ELF-1 (cell line): Measurements from ENCODE around the gene TAF4.

Experiments
- DNase-seq: peaks from one replicate; pipeline ENCODE4 v3.0.0-alpha.2; 2016; ENCODE audit warnings: low read depth, low spot score

Gene TAF4

DNA sequence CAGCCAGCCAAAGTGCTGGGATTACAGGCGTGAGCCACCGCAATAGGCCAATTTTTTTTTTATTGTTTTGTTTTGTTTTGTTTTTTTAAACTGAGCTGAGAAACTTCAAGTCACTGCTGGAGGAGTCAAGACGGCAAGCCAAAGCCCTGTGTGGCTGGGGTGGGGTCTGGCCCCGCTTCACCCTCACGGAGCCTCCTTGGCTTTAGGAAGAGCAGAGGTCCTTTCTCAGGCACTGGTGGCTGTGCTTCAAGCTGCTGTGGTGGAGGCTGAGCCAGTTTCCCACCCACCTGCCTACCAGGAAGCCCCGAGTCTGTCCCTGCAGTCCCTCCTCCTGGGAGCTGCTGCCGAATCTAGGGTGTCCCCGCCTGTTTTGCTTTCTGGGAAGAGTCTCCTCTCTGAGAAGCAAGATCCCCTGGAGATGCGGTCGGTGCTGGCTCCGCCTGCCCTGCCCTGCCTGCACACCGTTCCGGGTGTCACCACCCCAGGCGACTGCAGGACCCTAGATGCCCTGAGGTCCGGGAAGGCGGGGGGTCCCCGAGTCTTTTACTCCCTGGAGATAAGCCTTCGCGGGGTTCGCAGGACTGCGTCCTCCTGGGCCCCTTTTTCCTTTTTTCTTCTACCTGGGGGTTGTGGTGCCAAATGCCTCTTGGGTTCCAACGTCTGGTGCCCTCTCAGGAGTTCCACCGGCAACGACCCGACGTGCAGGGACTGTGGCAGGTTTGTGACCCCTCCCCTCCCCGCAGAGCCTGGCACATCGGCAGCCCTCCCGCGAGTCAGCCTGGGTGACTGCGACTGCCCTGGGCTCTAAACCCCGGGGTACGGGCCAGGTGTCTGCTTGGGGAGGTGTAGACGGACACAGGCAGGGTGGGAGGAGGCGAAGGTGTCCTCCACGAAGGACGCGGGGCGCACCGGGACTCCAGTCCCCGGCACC lies 100.7 kb downstream of the TAF4 start:
- no peak for DNase-seq

DNA sequence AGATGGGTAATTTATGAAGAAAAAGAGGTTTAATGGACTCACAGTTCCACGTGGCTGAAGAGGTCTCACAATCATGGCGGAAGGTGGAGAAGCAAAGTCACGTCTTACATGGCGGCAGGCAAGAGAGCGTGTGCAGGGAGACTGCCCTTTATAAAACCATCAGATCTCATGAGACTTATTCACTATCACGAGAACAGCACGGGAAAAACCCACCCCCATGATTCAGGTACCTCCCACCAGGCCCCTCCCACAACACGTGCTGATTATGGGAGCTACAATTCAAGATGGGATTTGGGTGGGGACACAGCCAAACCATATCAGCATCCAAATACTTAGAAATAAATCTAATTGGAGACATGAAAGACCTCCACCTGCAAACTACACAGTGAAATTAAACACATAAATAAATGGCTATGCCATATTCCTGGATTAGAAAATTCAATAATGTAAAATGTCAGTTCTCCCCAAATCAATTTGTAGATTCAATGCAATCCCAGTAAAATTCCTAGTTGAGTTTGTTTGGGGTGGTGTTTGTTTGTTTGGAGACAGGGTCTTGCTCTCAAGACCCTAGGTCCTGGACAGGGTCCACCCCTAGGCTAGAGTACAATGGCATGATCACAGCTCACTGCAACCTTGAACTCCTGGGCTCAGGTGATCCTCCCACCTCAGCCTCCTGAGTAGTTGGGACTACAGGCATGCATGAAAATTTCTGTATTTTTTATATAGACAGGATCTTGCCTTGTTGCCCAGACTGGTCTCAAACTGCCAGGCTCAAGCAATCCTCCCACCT lies 101.6 kb downstream of the TAF4 start:
- DNase-seq = no peak

DNA sequence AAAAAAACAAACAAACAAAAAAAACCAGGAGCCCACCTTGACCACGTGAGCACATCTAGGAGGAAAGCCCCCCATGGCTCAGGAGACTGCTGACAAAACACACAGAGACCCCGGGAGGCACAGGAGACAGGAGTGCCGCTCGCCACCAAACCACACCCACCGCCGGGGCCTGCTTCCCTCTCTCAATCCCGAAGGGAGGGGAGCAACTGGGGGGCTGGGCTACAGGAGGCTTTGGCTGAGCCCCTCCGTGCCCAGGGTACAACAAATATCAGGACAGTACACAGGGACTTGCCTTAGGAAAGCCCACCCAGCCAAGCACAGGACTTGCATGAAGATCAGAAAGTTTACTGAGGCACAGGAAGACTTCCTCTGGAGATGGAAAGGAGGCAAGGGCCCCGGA lies 102.5 kb downstream of the TAF4 start:
- no peak for DNase-seq

DNA sequence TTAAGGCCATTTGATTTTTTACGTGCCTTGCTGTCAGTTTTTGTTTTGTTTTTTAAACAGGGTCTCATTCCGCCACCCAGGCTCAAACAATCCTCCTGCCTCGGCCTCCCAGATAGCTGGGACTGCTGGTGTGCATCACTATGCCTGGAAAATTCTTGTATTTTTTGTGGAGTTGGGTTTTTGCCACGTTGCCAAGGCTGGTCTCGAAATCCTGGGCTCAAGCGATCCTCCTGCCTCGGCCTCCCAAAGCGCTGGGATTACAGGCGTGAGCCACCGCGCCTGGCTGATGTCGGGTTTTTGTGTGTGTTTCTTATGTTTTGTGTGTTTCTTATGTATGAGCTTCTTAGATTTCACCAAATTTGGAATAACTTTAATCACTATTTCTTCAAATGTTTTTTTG lies 104.8 kb downstream of the TAF4 start:
- no peak for DNase-seq

DNA sequence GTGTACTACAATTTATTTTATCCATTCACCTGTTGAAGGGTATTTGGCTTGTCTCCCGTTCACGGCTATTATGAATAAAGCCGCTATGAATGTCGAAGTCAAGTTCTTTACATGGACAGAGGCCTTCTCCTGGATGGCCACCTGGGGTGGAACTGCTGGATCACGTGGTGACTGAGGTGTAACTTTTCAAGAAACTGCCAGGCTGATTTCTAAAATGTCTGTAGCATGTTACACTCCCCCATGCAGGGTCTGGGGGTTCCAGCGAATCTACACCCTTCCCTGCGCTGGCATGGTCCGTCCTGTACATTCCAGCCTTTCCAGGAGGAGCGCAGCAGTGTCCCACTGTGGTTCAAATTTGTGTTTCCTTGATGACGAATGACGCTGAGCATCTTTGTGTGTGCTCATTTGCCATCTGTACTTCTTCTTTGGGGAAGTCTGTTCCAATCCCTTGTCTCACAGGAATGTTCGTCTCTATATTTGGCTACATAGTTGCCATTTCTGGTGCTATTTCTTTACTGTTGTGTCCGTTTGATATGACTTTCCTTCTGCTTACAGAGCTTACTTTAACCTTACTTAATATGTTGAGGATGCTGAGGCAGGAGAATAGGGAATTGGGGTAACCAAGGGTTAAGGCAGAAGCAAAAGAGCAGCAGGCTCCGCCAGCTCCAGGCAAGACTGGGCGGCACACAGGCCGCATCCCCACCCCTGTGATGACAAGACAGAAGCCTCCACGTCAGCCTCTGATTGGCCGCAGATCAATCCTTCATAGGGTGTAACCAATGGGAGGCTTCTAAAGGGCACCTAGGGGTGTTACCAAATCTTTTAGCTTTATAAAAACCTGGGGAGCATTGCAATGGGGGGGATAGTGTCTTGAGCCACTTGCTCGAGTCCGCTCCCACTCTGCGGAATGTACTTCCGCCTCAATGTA lies 106.6 kb downstream of the TAF4 start:
- no peak for DNase-seq

DNA sequence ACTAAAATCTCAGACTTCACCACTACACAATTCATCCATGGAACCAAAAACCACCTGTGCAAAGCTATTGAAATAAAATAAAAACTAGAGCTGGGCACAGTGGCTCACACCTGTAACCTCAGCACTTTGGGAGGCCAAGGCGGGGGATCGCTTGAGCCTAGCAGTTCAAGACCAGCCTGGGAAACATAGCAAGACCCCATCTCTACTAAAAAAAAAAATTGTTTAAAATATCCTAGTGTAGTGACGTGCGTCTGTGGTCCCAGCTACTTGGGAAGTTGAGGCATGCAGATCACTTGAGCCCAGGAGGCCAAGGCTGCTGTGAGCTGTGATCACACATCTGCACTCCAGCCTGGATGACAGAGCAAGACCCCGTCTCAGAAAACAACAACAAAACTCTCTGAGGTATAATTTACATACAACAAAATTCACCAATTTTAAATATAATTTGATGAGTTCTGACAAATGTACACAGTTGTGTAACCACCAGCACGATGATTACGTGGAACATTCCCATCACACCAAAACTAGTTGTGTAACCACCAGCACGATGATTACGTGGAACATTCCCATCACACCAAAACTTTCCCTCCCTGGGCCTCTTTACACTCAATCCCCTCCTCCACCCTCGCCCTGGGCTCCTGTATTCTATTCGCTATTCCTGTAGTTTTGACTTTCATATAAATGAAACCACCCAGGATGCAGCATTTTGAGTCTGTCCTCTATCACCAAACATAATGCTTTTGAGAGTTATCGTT lies 107.5 kb downstream of the TAF4 start:
- no peak for DNase-seq

DNA sequence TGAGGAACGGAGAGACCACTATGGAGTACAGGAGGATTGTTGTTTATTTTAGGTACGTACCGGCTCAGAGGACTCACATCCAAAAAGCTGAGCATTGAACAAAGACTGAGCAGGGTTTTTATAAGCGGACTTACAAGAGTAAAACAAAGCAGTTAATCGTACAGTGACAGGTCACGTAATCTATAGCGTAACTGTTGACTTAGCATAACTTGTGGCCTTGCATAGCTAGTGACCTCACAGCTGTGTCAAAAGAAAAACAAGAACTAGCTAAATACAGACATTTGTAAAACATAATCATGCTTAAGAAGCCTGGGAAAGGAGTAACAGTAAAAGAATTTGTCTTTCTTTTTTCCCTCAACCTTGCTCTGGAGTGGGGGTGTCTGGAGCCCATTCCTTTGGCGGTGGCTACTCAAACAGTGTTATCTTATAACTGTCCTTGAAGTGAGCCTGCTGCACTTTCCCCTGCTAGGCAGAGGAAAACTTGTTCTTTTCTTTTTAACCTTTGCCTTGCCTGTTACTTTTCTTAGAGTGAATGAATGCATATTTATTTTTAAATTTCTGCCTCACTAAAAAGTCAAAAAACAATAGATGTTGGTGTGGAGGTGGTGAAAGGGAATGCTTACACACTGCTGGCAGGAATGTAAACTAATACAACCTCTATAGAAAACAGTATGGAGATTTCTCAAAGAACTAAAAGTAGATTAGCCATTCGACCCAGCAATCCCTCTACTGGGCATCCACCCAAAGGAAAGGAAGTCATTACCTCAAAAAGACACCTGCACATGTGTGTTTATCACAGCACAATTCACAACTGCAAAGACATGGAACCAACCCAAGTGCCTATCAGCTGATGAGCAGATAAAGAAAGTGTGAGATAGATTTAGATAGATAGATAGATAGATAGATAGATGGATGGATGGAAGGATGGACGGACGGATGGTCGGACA lies 109.0 kb downstream of the TAF4 start:
- DNase-seq = no peak

DNA sequence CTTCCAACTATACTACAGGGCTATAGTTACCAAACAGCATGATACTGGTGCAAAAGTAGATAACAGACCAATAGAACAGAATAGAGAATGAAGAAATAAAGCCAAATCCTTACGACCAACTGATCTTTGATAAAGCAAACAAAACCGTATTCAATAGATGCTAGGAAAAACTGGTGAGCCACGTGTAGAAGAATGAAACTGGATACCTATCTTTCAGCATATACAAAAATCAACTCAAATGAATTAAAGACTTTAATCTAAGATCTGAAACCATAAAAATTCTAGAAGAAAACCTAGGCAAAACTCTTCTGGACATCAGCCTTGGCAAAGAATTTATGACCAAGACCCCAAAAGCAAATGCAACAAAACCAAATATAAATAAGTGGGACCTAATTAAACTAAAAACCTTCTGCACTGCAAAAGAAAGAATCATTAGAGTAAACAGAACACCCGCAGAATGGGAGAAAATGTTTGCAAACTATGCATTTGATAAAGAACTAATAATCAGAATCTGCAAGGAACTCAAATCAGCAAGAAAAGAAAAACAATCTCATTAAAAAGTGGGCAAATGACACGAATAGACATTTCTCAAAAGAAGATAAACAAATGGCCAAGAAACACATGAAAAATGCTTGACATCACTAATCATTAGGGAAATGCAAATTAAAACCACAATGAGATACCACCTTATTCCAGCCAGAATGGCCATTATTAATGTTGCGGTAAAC lies 109.8 kb downstream of the TAF4 start:
- DNase-seq = no peak

DNA sequence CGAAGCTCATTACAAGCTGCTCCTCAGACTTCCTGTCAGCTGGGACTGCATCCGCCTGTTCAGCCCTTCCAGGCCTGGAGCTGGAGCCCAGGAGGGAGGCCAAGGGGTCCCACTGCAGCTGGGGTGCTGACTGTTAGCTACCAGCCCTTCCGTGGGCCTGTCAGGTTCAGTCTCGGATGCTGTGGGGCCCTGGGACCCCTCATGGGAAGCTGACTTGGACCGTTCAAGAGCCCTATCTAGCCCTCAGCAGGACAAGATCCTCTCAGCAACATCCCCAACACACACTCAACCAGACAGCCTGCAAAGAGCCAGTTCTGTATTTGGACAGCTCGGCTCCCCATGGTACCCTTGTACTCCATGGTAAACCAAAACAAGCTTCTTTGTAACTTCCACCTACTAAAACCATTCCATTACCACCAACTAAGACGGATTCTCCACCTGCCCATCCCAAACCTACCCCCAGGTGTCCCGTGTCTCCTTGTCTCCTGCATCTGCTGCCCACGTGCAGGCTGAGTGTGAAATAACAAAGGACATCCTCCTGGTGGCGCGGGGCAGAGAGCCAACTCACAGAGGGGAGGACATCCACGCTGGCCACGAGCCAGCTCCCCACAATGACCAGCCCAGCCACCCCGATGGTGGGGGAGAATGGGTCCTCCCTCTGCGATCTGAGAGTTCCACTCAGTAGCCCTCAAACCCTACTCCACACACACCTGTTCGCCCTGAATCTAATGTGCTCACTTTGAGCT lies 111.2 kb downstream of the TAF4 start:
- no peak for DNase-seq

DNA sequence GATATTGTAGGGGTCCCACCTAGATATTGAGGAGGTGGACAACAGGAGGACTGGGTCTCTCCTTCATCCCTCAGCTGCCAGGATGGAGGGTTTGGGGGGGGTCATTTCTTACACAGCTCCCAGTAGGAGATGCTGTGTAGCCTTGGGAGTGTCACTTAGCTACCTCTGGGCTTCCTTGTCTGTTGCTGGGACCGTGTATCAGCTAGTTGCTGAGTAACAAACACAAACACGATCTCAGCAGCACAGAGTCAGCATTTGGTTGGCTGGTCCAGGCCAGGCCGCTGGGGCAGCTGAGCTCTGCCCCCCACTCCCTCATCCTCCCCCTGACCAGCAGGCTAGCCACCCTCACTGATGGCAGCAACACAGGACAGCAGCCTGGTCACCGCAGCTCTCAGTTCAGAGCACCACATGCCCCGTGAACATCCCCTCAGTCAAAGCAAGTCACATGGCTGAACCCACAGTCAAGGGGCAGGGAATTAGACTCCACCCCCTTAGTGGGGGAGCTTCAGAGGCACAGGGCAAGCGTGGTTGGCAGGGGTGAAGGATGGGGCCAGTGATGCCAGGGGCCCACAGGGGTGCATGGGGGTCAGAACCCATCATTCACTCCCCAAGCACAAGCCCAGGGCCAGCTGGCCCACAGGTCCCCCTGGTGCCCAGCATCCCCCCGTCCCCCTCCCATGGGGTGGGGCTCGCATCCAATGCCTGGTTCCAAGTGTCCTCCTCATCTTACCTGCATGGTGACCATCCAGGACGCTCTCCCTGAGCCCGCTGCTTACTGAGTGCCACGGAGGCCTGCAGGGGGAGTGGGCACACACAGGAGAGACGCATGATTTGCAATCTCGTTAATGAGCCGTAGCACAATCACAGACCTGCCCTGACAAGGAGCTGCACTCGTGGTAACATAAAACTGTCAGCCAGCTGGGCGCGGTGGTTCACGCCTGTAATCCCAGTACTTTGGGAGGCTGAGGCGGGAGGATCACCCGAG lies 112.4 kb downstream of the TAF4 start:
- no peak for DNase-seq

DNA sequence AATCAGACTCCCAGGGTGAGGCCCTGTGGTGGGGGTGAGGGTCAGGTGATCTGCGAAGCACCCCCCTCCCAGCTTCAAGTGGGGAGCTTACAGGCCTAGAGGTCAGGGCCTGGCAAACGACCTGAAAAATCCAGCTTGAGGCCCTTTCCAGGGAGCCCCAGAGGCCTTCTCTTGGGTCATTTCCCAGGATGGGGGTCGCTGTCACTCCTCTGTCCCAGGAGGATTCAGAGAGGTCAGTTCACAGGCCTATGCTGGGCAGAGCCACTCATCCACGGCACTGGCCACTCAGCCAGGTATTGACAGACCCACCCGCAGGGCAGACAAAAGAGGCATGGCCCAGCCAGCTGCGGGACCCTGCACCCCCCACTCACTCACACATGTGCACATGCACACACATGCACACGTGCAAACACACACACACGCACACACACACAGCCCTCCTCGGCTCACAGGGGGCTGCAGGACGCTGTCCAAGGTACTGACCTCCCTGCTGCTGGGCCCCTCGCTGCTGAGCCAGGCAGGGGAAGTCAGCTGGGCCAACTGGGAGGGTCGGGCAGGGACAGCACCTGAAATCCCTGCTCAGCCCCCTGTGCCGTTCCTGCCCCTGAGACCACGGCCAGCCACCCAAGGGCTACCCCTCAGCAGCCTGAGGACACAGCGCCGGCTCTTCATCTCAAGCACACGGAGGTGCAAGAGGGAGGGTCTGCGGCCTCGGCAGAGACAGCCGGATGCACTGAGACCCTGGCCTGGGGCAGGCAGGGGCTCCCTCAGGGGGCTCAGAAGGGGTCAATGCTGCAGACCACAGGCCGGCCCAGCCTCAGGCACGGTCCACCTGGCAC lies 113.8 kb downstream of the TAF4 start:
- peak; percentile 86 for DNase-seq

DNA sequence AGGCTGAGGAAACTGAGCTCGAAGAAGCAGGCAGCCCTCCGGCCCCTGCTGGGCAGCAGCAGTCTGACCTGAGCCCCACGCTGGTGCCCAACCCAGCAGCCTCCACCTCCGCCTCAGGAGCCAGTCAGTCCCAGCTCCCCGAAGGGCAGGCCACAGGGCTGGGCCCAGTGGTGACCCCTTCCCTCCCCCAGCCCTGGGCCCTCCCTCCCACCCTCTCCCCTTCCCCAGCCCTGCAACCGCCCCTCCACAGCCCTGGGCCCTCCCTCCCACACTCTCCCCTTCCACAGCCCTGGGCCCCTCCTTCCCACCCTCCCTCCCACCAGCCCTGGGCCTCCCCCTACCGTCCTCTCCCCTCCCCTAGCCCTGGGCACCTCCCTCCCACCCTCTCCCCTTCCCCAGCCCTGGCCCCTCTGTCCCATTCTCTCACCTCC lies 115.0 kb downstream of the TAF4 start:
- DNase-seq = no peak

DNA sequence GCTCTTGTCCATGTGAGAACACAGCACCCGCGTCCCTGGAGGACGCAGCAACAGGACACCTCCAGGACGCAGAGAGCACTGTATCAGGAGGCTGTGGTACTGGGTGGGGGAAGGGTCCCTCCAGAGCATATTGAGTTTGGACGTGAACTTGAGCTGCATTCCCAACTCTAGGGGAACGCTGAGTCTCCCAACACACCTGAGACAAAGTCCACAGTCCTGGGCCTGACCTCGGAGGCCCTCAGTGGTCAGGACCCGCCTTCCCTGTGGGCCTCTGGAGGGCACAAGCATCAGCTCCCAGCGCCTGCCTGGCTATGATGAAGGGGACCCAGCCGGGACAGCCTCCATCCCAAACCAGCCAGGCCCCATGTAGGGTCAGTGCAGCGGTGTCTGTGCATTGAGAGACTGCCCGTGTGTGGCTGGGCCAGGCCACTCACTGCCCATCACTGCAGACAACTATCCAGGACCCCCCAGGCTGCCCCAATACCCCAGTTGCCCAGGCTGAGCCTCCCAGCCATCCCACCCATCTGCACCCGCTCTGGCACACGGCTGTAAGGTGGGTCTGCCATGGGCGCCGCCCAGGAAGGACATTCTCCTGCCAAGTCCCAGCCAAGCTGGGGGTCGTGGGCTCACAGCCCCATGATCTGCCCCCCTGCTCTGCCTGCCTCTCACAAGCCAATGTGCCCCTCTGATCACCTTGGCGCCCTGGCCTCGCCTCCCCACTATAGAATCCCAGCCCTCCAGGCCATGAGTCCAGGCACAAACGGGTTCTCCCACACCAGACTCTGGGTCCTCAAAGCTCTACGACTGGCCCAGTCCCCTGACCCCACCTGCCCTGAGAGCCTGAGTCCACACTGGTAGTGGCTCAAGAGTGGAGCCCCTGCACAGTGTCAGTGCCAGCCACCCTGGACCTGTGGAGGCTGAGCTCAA lies 115.7 kb downstream of the TAF4 start:
- no peak for DNase-seq

DNA sequence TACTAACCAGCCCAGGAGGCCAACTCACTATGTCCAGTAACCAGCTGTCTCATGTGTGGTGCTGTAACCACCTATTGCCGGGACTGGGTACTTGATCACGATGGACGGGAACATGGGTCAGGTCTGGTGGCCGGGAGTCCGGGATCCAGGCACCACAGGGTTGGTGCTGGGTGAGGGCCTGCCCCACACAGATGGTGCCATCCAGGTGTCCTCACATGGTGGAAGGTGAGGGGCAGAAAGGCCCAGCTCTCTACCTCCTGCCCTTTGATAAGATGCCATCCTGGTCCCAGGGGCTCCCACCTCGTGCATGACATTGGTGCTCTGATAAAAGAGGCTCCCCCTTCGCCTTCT lies 116.3 kb downstream of the TAF4 start:
- DNase-seq = no peak
